RWPE2 (cell line): Measurements from ENCODE around the gene ITM2C.

Experiments
- ATAC-seq: fragments of 200-7000 bp; cut with Tn5 transposase; 3 replicates; pipeline ENCODE4 v1.9.1; 2021; ENCODE audit warnings: low read depth
- DNase-seq: peaks from one replicate; pipeline ENCODE4 v3.0.0-alpha.2; 2020; ENCODE audit warnings: low spot score
- H3K27ac ChIP-seq: fragments of 450-650 bp; 2 replicates; pipeline ENCODE4 v1.5.1; 2017; ENCODE audit warnings: mild to moderate bottlenecking; ENCODE audit not compliant: poor library complexity, severe bottlenecking
- H3K27me3 ChIP-seq: fragments of 250-450 bp; sonication (Bioruptor Pico); 2 replicates; pipeline ENCODE4 v1.5.1; 2021; ENCODE audit warnings: mild to moderate bottlenecking, moderate library complexity; ENCODE audit not compliant: insufficient read depth, poor library complexity, severe bottlenecking
- H3K36me3 ChIP-seq: fragments of 250-450 bp; sonication (Bioruptor Pico); 2 replicates; pipeline ENCODE4 v1.5.1; 2020; ENCODE audit warnings: low read depth, mild to moderate bottlenecking, moderate library complexity
- H3K4me1 ChIP-seq: fragments of 250-450 bp; sonication (Bioruptor Pico); 2 replicates; pipeline ENCODE4 v1.5.1; 2021; ENCODE audit warnings: mild to moderate bottlenecking, moderate library complexity; ENCODE audit not compliant: insufficient read depth, poor library complexity, severe bottlenecking
- H3K4me3 ChIP-seq: fragments of 250-450 bp; sonication (Bioruptor Pico); 2 replicates; pipeline ENCODE4 v1.5.1; 2021; ENCODE audit warnings: mild to moderate bottlenecking, moderate library complexity; ENCODE audit not compliant: severe bottlenecking
- H3K9me3 ChIP-seq: fragments of 250-450 bp; sonication (Bioruptor Pico); 2 replicates; pipeline ENCODE4 v1.5.1; 2021; ENCODE audit warnings: mild to moderate bottlenecking, moderate library complexity; ENCODE audit not compliant: severe bottlenecking
- TF ChIP-seq, protein P1 (sequence below): fragments of 450-650 bp; IDR thresholded peaks from one replicate; pipeline ENCODE4 v1.5.1; 2017; ENCODE audit warnings: mild to moderate bottlenecking, moderate library complexity; ENCODE audit not compliant: poor library complexity, severe bottlenecking

ITM2C gene

DNA sequence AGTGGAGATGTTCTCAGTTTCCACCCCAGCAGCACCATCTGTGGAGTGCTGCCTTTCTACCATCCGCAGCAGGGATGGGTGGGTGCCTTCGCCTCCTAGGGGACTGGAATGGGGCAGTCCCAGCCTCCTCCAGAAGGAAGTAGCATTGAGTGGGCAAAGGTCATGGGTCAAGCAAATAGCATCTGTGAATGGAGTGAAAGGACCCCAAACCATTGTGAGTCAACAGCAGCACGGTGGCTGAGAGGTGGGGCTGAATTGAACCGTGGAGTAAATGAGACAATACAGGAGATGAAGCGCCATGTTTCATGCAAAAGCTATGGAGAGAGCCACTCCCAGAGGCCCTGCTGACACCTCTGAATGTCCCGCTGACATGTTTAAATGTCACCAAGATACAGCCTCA is 50.6 kb downstream of the ITM2C start:
- Histone ChIP-seq H3K4me1 (peaks cover 4% of the 10 kb centered on the region), H3K9me3 (no peaks in the 10 kb centered on the region), H3K36me3 (no peaks in the 10 kb centered on the region), H3K27ac (no peak overlapping the region), H3K27me3 (peaks cover 3% of the 10 kb centered on the region), H3K4me3 (no peak overlapping the region)
- TF ChIP-seq, protein P1, sequence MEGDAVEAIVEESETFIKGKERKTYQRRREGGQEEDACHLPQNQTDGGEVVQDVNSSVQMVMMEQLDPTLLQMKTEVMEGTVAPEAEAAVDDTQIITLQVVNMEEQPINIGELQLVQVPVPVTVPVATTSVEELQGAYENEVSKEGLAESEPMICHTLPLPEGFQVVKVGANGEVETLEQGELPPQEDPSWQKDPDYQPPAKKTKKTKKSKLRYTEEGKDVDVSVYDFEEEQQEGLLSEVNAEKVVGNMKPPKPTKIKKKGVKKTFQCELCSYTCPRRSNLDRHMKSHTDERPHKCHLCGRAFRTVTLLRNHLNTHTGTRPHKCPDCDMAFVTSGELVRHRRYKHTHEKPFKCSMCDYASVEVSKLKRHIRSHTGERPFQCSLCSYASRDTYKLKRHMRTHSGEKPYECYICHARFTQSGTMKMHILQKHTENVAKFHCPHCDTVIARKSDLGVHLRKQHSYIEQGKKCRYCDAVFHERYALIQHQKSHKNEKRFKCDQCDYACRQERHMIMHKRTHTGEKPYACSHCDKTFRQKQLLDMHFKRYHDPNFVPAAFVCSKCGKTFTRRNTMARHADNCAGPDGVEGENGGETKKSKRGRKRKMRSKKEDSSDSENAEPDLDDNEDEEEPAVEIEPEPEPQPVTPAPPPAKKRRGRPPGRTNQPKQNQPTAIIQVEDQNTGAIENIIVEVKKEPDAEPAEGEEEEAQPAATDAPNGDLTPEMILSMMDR = no peak
- DNase-seq (peak; percentile 33), ATAC-seq (no peak)

GRCh38 chr2:230916218-230916617 is 51.5 kb downstream of the ITM2C start:
- TF ChIP-seq, protein P1 = no peak
- no peaks in the 10 kb centered on the region for H3K36me3 ChIP-seq
- DNase-seq = no peak
- ATAC-seq = no peak
- no peak overlapping the region for H3K4me3 ChIP-seq
- no peaks in the 10 kb centered on the region for H3K9me3 ChIP-seq
- no peak overlapping the region for H3K27ac ChIP-seq
- H3K4me1 ChIP-seq = peaks cover 4% of the 10 kb centered on the region
- peaks cover 3% of the 10 kb centered on the region for H3K27me3 ChIP-seq

GRCh38 chr2:230919240-230919639 is 54.5 kb downstream of the ITM2C start:
- Histone ChIP-seq H3K27ac (no peak overlapping the region), H3K4me3 (no peak overlapping the region), H3K9me3 (no peaks in the 10 kb centered on the region), H3K27me3 (peaks cover 3% of the 10 kb centered on the region), H3K36me3 (no peaks in the 10 kb centered on the region), H3K4me1 (peaks cover 4% of the 10 kb centered on the region)
- no peak for DNase-seq
- ATAC-seq = no peak
- TF ChIP-seq, protein P1 = no peak

GRCh38 chr2:230919681-230920080 is 54.9 kb downstream of the ITM2C start:
- Histone ChIP-seq H3K9me3 (no peaks in the 10 kb centered on the region), H3K4me3 (no peak overlapping the region), H3K4me1 (peaks cover 4% of the 10 kb centered on the region), H3K27ac (no peak overlapping the region), H3K36me3 (no peaks in the 10 kb centered on the region), H3K27me3 (peaks cover 3% of the 10 kb centered on the region)
- DNase-seq (no peak), ATAC-seq (no peak)
- TF ChIP-seq, protein P1 = no peak

DNA sequence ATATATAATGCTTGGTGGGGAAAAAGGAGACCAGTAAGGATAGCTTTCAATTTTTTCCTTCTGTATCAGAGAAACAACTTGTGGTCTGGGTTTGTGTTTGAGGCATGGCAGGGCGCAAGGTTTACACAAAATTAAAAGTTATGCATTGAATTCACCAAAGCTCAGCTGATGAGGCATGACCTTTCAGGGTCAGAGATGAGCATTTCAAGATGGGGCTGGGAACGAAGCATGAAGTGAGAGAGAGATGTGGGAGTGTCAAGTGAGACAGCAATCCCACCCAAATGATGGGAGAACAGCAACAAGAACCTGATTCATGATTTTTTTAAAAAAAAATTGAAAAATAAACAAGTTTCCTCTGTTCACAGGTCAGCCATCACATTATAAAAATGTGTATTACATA is 55.4 kb downstream of the ITM2C start:
- H3K9me3 ChIP-seq = no peaks in the 10 kb centered on the region
- TF ChIP-seq, protein P1 = no peak
- no peak for ATAC-seq
- no peak for DNase-seq
- H3K27ac ChIP-seq = no peak overlapping the region
- peaks cover 3% of the 10 kb centered on the region for H3K27me3 ChIP-seq
- no peaks in the 10 kb centered on the region for H3K36me3 ChIP-seq
- no peak overlapping the region for H3K4me3 ChIP-seq
- H3K4me1 ChIP-seq = peaks cover 4% of the 10 kb centered on the region
